ENCODE measurements around the gene SPATA24. TPM values are rescaled to one million over a fixed set of nuclear protein-coding genes. Genes with fewer than 3 reads are reported as not detected.
"Not testable (repeated sequence)": the region's sequence is repeated elsewhere in the genome, so short reads cannot be mapped to it uniquely, and the experiment has no call there.

SPATA24 gene
- polyA plus RNA-seq, 2 of the 4 experiments (the other 2 are of a cell fraction) = 5.7 to 6.9 TPM

- Histone ChIP-seq H3K4me3 (no peak overlapping the region), H3K9me3 (no peaks in the 10 kb centered on the region), H3K4me2 (no peak overlapping the region), H3K4me1 (peaks cover 3% of the 10 kb centered on the region; the same call in 1 of the 3 replicates), H3K27ac (no peak overlapping the region)
- no peak for FAIRE-seq
- CTCF ChIA-PET = interaction anchor here (1.3 to 2.2 kb wide), 2 partner anchors 12 to 37 kb away, joined by 3 to 8 read pairs; partner anchors contain the start of gene PAIP2
- POLR2A ChIA-PET = interaction anchor here (2.1 kb wide), 1 partner anchor 12 kb away, joined by 6 read pairs; the partner anchor contains the start of gene PAIP2
- ATAC-seq = no peak
- WGBS (ENCODE audit: missing lambda C conversion rate) = 83% methylated on average over 3 of the region's 3 CpGs
- TF ChIP-seq ZNF302 (CRISPR knock-in tag; IDR thresholded peaks at IDR 0.05) (no peak), MAX (IDR thresholded peaks at IDR 0.05) (no peak), FOSB (CRISPR knock-in tag; IDR thresholded peaks at IDR 0.05) (no peak), FOXS1 (CRISPR knock-in tag; IDR thresholded peaks at IDR 0.05) (no peak), CHD2 (IDR thresholded peaks at IDR 0.05; ENCODE audit: low read length, partially characterized antibody) (no peak), EP300 (IDR thresholded peaks at IDR 0.05) (no peak), CBX8 (IDR thresholded peaks at IDR 0.05) (no peak), POLR2AphosphoS2 (conservative IDR thresholded peaks at IDR 0.05; ENCODE audit: low read length) (no peak), HOXA7 (CRISPR knock-in tag; IDR thresholded peaks at IDR 0.05) (no peak), MAFK (IDR thresholded peaks at IDR 0.05; ENCODE audit: partially characterized antibody) (no peak)
- TF ChIP-seq, protein P1, sequence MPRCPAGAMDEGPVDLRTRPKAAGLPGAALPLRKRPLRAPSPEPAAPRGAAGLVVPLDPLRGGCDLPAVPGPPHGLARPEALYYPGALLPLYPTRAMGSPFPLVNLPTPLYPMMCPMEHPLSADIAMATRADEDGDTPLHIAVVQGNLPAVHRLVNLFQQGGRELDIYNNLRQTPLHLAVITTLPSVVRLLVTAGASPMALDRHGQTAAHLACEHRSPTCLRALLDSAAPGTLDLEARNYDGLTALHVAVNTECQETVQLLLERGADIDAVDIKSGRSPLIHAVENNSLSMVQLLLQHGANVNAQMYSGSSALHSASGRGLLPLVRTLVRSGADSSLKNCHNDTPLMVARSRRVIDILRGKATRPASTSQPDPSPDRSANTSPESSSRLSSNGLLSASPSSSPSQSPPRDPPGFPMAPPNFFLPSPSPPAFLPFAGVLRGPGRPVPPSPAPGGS (IDR thresholded peaks at IDR 0.05) = no peak
- TF ChIP-seq, protein P2, sequence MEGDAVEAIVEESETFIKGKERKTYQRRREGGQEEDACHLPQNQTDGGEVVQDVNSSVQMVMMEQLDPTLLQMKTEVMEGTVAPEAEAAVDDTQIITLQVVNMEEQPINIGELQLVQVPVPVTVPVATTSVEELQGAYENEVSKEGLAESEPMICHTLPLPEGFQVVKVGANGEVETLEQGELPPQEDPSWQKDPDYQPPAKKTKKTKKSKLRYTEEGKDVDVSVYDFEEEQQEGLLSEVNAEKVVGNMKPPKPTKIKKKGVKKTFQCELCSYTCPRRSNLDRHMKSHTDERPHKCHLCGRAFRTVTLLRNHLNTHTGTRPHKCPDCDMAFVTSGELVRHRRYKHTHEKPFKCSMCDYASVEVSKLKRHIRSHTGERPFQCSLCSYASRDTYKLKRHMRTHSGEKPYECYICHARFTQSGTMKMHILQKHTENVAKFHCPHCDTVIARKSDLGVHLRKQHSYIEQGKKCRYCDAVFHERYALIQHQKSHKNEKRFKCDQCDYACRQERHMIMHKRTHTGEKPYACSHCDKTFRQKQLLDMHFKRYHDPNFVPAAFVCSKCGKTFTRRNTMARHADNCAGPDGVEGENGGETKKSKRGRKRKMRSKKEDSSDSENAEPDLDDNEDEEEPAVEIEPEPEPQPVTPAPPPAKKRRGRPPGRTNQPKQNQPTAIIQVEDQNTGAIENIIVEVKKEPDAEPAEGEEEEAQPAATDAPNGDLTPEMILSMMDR (IDR thresholded peaks at IDR 0.05) = no peak
- no peak for DNase-seq (ENCODE audit: low read depth in 1 of 2, low spot score in 1 of 2)
Measured at GRCh38 chr5:139354186-139354585, 49.7 kb downstream of the SPATA24 start.

DNA sequence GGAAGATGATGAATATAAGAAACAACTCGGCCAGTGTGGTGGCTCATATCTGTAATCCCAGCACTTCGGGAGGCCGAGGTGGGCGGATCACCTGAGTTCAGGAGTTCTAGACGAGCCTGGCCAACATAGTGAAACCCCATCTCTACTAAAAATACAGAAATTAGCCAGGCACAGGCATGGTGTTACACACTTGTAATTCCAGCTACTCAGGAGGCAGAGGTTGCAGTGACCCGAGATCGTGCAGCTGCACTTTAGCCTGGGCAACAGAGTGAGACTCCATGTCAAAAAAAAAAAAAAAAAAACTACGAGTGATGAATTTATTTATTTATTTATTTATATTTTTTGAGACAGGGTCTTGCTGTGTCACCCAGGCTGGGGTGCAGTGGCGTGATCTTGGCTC is 56.0 kb downstream of the SPATA24 start:
- 94% methylated on average over 9 of the region's 9 CpGs for WGBS (ENCODE audit: missing lambda C conversion rate)
- peaks cover 14% of the 10 kb centered on the region; the same call in 2 of the 3 replicates for H3K4me1 ChIP-seq
- not testable (repeated sequence) for H3K9me3 ChIP-seq; FAIRE-seq; H3K4me3 ChIP-seq; H3K4me2 ChIP-seq; ATAC-seq; DNase-seq (ENCODE audit: low read depth in 1 of 2, low spot score in 1 of 2); H3K27ac ChIP-seq
- POLR2A ChIA-PET = interaction anchor here (0.7 kb wide), 1 partner anchor 67 kb away, joined by 5 read pairs; no protein-coding TSS in a partner anchor
- CTCF ChIA-PET = interaction anchor here (0.6 kb wide), 1 partner anchor 764 kb away, joined by 3 read pairs; no protein-coding TSS in a partner anchor

Small RNA genes lying within 50 kb of the gene (small RNA-seq; reads per million reads assigned to genes)
- 0 reads per million in 6 experiments for gene RNU5B-4P

Other genes with a start within 250 kb of the SPATA24 start
- 28.5 and 45.5 TPM in 2 replicates for gene SIL1, start 205.7 kb downstream of the SPATA24 start, polyA plus RNA-seq (2011; rRNA removed)
- gene SIL1, start 205.7 kb downstream of the SPATA24 start, polyA plus RNA-seq (2017; fragmentation: RNase III; extraction: RNeasy Plus Mini Kit Qiagen cat#74134 plus additional on column Dnase treatment) = 23.0 to 31.7 TPM (median 27.6 TPM) in 3 replicates
- 157 and 178 TPM in 2 replicates for gene MATR3, start 110.3 kb downstream of the SPATA24 start, polyA plus RNA-seq (2011; rRNA removed)
- gene MATR3, start 110.3 kb downstream of the SPATA24 start, polyA plus RNA-seq (2017; fragmentation: RNase III; extraction: RNeasy Plus Mini Kit Qiagen cat#74134 plus additional on column Dnase treatment) = 181 to 189 TPM (median 187 TPM) in 3 replicates
- gene PAIP2, start 62.2 kb downstream of the SPATA24 start, polyA plus RNA-seq (2011; rRNA removed) = 91.4 and 128 TPM in 2 replicates
- 95.3 to 109 TPM (median 98.2 TPM) in 3 replicates for gene PAIP2, start 62.2 kb downstream of the SPATA24 start, polyA plus RNA-seq (2017; fragmentation: RNase III; extraction: RNeasy Plus Mini Kit Qiagen cat#74134 plus additional on column Dnase treatment)
- 7.7 and 9.5 TPM in 2 replicates for gene SLC23A1, start 20.8 kb downstream of the SPATA24 start, polyA plus RNA-seq (2011; rRNA removed)
- gene SLC23A1, start 20.8 kb downstream of the SPATA24 start, polyA plus RNA-seq (2017; fragmentation: RNase III; extraction: RNeasy Plus Mini Kit Qiagen cat#74134 plus additional on column Dnase treatment) = 4.0 to 5.1 TPM (median 4.3 TPM) in 3 replicates
- 0.09 TPM in 1 of 2 replicates, not detected in the other for gene MZB1, start 14.2 kb downstream of the SPATA24 start, polyA plus RNA-seq (2011; rRNA removed)
- 0.09 to 0.14 TPM in 2 of 3 replicates, not detected in the other for gene MZB1, start 14.2 kb downstream of the SPATA24 start, polyA plus RNA-seq (2017; fragmentation: RNase III; extraction: RNeasy Plus Mini Kit Qiagen cat#74134 plus additional on column Dnase treatment)
- 0.23 and 0.33 TPM in 2 replicates for gene PROB1, start 9.0 kb downstream of the SPATA24 start, polyA plus RNA-seq (2011; rRNA removed)
- 0.47 to 0.67 TPM (median 0.48 TPM) in 3 replicates for gene PROB1, start 9.0 kb downstream of the SPATA24 start, polyA plus RNA-seq (2017; fragmentation: RNase III; extraction: RNeasy Plus Mini Kit Qiagen cat#74134 plus additional on column Dnase treatment)
- gene DNAJC18, start 35.4 kb upstream of the SPATA24 start, polyA plus RNA-seq (2011; rRNA removed) = 5.3 TPM in 2 replicates
- gene DNAJC18, start 35.4 kb upstream of the SPATA24 start, polyA plus RNA-seq (2017; fragmentation: RNase III; extraction: RNeasy Plus Mini Kit Qiagen cat#74134 plus additional on column Dnase treatment) = 4.2 to 6.1 TPM (median 5.3 TPM) in 3 replicates
- not detected in 2 replicates for gene ECSCR, start 58.7 kb upstream of the SPATA24 start, polyA plus RNA-seq (2011; rRNA removed)
- gene ECSCR, start 58.7 kb upstream of the SPATA24 start, polyA plus RNA-seq (2017; fragmentation: RNase III; extraction: RNeasy Plus Mini Kit Qiagen cat#74134 plus additional on column Dnase treatment) = not detected in 3 replicates
- not detected in 2 replicates for gene SMIM33, start 66.9 kb upstream of the SPATA24 start, polyA plus RNA-seq (2011; rRNA removed)
- not detected in 3 replicates for gene SMIM33, start 66.9 kb upstream of the SPATA24 start, polyA plus RNA-seq (2017; fragmentation: RNase III; extraction: RNeasy Plus Mini Kit Qiagen cat#74134 plus additional on column Dnase treatment)
- gene STING1, start 78.7 kb upstream of the SPATA24 start, polyA plus RNA-seq (2011; rRNA removed) = 0.57 and 0.72 TPM in 2 replicates
- 0.61 to 0.92 TPM (median 0.76 TPM) in 3 replicates for gene STING1, start 78.7 kb upstream of the SPATA24 start, polyA plus RNA-seq (2017; fragmentation: RNase III; extraction: RNeasy Plus Mini Kit Qiagen cat#74134 plus additional on column Dnase treatment)
- 74.8 and 92.9 TPM in 2 replicates for gene UBE2D2, start 157.2 kb upstream of the SPATA24 start, polyA plus RNA-seq (2011; rRNA removed)
- gene UBE2D2, start 157.2 kb upstream of the SPATA24 start, polyA plus RNA-seq (2017; fragmentation: RNase III; extraction: RNeasy Plus Mini Kit Qiagen cat#74134 plus additional on column Dnase treatment) = 114 to 116 TPM (median 115 TPM) in 3 replicates
- 16.7 and 18.1 TPM in 2 replicates for gene CXXC5, start 244.3 kb upstream of the SPATA24 start, polyA plus RNA-seq (2011; rRNA removed)
- gene CXXC5, start 244.3 kb upstream of the SPATA24 start, polyA plus RNA-seq (2017; fragmentation: RNase III; extraction: RNeasy Plus Mini Kit Qiagen cat#74134 plus additional on column Dnase treatment) = 22.5 to 32.5 TPM (median 26.1 TPM) in 3 replicates